GM10266 (cell line): ENCODE measurements around the gene PML.

Source experiments
- DNase-seq: peaks from one replicate; pipeline ENCODE4 v3.0.0; 2012; ENCODE audit errors: extremely low spot score
- TF ChIP-seq, protein P1 (sequence below): IDR thresholded peaks from 2 replicates; pipeline ENCODE4 v1.5.1; 2012; ENCODE audit warnings: mild to moderate bottlenecking, low read depth; ENCODE audit not compliant: control insufficient read depth, insufficient read depth; ENCODE audit errors: missing control alignments

The PML gene

DNA sequence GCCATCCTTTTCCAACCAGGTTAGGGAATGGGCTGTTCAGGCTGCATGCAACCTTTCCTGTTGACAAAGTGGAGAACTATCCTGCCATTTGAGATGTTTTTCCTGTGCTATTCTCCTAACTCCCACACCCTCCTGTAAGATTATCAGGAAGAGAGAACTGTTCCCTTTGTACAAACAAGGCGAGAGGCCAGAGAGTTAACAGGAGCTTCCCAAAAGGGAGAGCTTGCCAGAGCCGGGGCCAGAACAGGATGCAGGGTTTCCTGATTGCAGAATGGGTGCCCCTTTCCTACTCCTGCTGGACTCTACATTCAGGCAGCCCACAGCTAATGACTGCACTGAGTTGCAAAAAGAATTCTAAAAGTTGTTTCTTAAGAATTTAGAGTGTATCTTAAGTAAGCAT lies 17.1 kb downstream of the PML start:
- TF ChIP-seq, protein P1, sequence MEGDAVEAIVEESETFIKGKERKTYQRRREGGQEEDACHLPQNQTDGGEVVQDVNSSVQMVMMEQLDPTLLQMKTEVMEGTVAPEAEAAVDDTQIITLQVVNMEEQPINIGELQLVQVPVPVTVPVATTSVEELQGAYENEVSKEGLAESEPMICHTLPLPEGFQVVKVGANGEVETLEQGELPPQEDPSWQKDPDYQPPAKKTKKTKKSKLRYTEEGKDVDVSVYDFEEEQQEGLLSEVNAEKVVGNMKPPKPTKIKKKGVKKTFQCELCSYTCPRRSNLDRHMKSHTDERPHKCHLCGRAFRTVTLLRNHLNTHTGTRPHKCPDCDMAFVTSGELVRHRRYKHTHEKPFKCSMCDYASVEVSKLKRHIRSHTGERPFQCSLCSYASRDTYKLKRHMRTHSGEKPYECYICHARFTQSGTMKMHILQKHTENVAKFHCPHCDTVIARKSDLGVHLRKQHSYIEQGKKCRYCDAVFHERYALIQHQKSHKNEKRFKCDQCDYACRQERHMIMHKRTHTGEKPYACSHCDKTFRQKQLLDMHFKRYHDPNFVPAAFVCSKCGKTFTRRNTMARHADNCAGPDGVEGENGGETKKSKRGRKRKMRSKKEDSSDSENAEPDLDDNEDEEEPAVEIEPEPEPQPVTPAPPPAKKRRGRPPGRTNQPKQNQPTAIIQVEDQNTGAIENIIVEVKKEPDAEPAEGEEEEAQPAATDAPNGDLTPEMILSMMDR = no peak
- DNase-seq = no peak

DNA sequence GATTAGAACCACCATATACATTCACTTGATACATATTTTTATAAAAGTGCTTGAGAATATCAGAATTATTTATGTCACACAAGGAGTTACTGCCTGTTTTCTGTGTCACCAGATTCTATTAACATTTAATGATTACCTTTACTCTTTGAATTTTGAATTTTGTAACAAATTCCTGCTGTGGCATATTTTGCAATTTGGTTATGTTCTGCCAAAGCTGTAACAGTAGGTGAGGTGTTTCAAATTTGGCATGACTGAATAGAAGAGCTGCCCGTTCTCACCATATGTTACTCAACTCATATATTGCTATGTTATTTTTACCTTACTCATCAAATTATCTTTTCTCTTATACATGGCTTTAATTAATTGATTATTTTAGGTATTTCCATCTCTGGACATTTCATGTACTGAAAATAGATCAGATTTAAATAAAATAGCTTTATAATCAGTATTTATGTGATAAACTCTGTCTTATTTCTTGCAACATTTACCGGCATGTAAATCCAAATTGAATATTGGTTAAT lies 18.9 kb downstream of the PML start:
- no peak for DNase-seq
- TF ChIP-seq, protein P1 = no peak

DNA sequence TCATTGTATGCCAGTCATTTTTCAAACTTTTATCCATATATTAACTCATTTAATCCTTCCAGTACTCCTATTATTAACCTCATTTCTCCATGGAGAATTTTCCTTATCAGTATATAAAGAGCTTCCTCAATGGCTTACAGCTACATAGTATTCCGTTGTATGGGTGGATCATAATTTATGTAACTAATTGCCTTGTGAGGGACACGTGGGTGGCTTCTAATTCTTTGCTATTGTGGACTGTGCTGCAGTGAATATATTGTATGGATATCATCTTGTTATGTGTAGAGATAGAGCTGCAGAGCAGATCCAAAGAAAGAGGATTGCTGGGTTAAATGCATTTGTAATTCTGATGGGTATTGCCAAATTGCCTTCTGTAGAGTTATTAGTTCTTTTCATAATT lies 25.2 kb downstream of the PML start:
- no peak for DNase-seq
- TF ChIP-seq, protein P1 = no peak

DNA sequence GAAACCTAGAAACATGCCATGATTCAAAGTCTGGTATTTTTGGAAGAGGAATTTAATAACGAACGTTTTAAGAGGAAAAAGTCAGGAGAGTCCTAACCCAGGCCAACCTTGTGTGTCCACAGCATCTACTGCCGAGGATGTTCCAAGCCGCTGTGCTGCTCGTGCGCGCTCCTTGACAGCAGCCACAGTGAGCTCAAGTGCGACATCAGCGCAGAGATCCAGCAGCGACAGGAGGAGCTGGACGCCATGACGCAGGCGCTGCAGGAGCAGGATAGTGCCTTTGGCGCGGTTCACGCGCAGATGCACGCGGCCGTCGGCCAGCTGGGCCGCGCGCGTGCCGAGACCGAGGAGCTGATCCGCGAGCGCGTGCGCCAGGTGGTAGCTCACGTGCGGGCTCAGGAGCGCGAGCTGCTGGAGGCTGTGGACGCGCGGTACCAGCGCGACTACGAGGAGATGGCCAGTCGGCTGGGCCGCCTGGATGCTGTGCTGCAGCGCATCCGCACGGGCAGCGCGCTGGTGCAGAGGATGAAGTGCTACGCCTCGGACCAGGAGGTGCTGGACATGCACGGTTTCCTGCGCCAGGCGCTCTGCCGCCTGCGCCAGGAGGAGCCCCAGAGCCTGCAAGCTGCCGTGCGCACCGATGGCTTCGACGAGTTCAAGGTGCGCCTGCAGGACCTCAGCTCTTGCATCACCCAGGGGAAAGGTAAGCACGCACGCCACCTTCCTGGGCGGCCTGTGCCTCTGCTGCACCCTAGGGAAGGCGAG lies 28.4 kb downstream of the PML start:
- TF ChIP-seq, protein P1 = no peak
- no peak for DNase-seq

DNA sequence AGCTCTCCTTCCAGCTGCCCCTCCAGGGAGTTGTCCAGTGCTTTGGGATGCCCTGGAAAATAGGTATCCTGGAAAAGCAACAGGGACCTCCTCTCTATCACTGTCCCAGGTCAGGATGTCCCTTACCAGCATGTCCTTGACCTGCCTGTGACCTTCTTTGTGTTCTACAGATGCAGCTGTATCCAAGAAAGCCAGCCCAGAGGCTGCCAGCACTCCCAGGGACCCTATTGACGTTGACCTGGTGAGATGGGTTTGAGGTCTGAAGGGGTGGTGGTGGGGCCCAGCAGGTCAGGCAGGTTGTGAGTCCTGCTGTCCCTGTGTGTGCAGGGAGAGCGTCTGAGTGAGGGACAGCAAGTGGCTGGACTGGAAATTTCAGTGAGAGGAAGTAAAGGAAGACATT lies 30.2 kb downstream of the PML start:
- no peak for DNase-seq
- TF ChIP-seq, protein P1 = no peak

- DNase-seq = no peak
- TF ChIP-seq, protein P1 = no peak
Observed at GRCh38 chr15:74025436-74025835, 30.9 kb downstream of the PML start.

- no peak for DNase-seq
- TF ChIP-seq, protein P1 = no peak
Observed at GRCh38 chr15:74027688-74028087, 33.2 kb downstream of the PML start.
